Neural progenitor cell (in vitro differentiated cells): ENCODE data around the gene LPP. TPM values are rescaled to one million over a fixed set of nuclear protein-coding genes. Genes with fewer than 3 reads are reported as not detected.

ENCODE experiments used
- DNase-seq: peaks from one replicate; pipeline ENCODE4 v3.0.0-alpha.2; 2016; ENCODE audit warnings: low spot score
- H2AFZ ChIP-seq: fragments of 200-600 bp; sonication (generic); replicated peaks from 2 replicates; pipeline ENCODE4 v1.6.1; 2016; ENCODE audit warnings: antibody characterized with exemption
- H3F3A ChIP-seq: fragments of 200-600 bp; sonication (generic); 2 replicates; pipeline ENCODE4 v1.6.1; 2016; ENCODE audit warnings: antibody characterized with exemption, low read depth
- H3K27ac ChIP-seq: fragments of 200-600 bp; sonication (generic); 2 replicates; pipeline ENCODE4 v1.5.1; 2016; ENCODE audit warnings: mild to moderate bottlenecking
- H3K27me3 ChIP-seq: fragments of 200-600 bp; sonication (generic); 2 replicates; pipeline ENCODE4 v1.6.1; 2016; ENCODE audit warnings: mild to moderate bottlenecking, moderate library complexity
- H3K36me3 ChIP-seq: fragments of 200-600 bp; sonication (generic); 2 replicates; pipeline ENCODE4 v1.5.1; 2016
- H3K4me1 ChIP-seq: fragments of 200-600 bp; sonication (generic); 2 replicates; pipeline ENCODE4 v1.6.1; 2016; ENCODE audit warnings: mixed run types
- H3K4me2 ChIP-seq: fragments of 200-600 bp; sonication (generic); 2 replicates; pipeline ENCODE4 v1.6.1; 2016
- H3K4me3 ChIP-seq: fragments of 200-600 bp; sonication (generic); 2 replicates; pipeline ENCODE4 v1.5.1; 2016
- H3K79me2 ChIP-seq: fragments of 200-600 bp; sonication (generic); 2 replicates; pipeline ENCODE4 v1.6.1; 2016; ENCODE audit warnings: low read depth
- H3K9ac ChIP-seq: fragments of 200-600 bp; sonication (generic); 2 replicates; pipeline ENCODE4 v1.6.1; 2016
- H3K9me3 ChIP-seq: fragments of 200-600 bp; sonication (generic); 2 replicates; pipeline ENCODE4 v1.5.1; 2016; ENCODE audit warnings: low read depth
- H4K20me1 ChIP-seq: fragments of 200-600 bp; sonication (generic); 2 replicates; pipeline ENCODE4 v1.6.1; 2016; ENCODE audit warnings: low read depth
- H3K27ac Mint-ChIP-seq: 3 replicates; pipeline ENCODE4 v1.8.0; 2021; ENCODE audit warnings: mixed read lengths
- H3K27me3 Mint-ChIP-seq: 2 replicates; pipeline ENCODE4 v1.8.0; 2022; ENCODE audit warnings: low read depth, mild to moderate bottlenecking, inconsistent platforms, moderate library complexity, mixed read lengths; ENCODE audit not compliant: insufficient read depth
- H3K36me3 Mint-ChIP-seq: 3 replicates; pipeline ENCODE4 v1.8.0; 2021; ENCODE audit warnings: mixed read lengths
- H3K4me1 Mint-ChIP-seq: 3 replicates; pipeline ENCODE4 v1.8.0; 2021; ENCODE audit warnings: mixed read lengths
- H3K4me3 Mint-ChIP-seq: 3 replicates; pipeline ENCODE4 v1.8.0; 2021; ENCODE audit warnings: mild to moderate bottlenecking, moderate library complexity, mixed read lengths
- H3K9me3 Mint-ChIP-seq: 3 replicates; pipeline ENCODE4 v1.8.0; 2020; ENCODE audit warnings: mixed read lengths
- EZH2 ChIP-seq: fragments of 200-600 bp; sonication (generic); IDR thresholded peaks from 2 replicates; pipeline ENCODE4 v1.6.1; 2017; ENCODE audit warnings: antibody characterized with exemption, mild to moderate bottlenecking, moderate library complexity
- EZH2phosphoT487 ChIP-seq: fragments of 200-600 bp; sonication (generic); IDR thresholded peaks from 2 replicates; pipeline ENCODE4 v1.6.1; 2017; ENCODE audit warnings: antibody characterized with exemption
- total RNA-seq: library from RNA; depleted of rRNA; stranded (reverse); fragments of >200 nt; gene quantifications from 2 replicates; pipeline ENCODE4 v1.2.3, GENCODE V29; 2015; ENCODE audit warnings: low replicate concordance
- TF ChIP-seq, protein P1 (sequence below): fragments of 200-600 bp; sonication (generic); IDR thresholded peaks from 2 replicates; pipeline ENCODE4 v1.5.1; 2017; ENCODE audit warnings: antibody characterized with exemption, mild to moderate bottlenecking

The LPP gene
- total RNA-seq, 1 donor from 2014 or later = 18.9 TPM

DNA sequence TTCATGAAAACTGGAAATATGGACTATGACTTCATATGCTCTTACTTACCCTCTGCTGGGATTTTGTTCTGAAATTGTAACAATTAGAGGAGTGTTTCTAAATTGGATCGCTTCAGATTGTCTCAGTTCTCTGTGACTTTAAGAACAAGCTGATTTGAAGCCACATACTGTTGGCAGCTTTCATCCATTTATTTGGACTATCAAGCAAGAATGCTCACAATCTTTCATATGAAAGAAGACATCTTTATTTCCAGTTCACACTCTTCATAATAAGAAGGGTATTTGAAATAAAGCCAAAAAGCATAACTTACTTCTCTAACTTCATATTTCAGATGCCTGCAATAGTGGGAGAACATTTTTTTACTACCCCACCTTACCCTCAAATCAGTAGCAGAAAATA lies 526.2 kb downstream of the LPP start:
- H3K27me3 Mint-ChIP-seq = peaks cover 2% of the 10 kb centered on the region
- no peaks in the 10 kb centered on the region for H3F3A ChIP-seq

DNA sequence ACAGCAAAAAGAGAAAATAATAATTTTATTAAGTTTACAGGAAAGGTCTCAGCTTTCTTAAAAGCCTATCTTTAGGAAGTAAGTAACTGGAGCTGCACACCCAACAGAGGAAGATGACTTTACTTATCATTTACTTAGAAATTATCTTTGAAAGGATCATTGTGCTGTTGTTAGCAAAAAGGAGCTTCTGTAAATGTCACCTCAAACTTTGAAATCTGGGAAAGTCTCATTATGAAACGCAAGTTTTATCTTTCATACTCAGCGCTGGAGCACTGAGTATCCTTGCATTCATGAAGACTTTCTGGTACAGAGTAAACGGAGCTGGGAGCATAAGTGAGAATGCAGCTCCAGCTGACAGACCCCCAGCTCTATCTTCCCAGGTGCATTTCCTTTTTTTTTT lies 526.6 kb downstream of the LPP start:
- Histone ChIP-seq H3K27me3 (no peaks in the 10 kb centered on the region), H3K4me1 (no peaks in the 10 kb centered on the region), H3K36me3 (no peaks in the 10 kb centered on the region), H3K9me3 (no peaks in the 10 kb centered on the region), H3K4me3 (no peak overlapping the region), H3K79me2 (no peaks in the 10 kb centered on the region), H2AFZ (no peak overlapping the region), H3K9ac (no peak overlapping the region), H3F3A (no peaks in the 10 kb centered on the region), H3K27ac (no peak overlapping the region), H3K4me2 (no peak overlapping the region), H4K20me1 (no peaks in the 10 kb centered on the region)
- TF ChIP-seq, protein P1, sequence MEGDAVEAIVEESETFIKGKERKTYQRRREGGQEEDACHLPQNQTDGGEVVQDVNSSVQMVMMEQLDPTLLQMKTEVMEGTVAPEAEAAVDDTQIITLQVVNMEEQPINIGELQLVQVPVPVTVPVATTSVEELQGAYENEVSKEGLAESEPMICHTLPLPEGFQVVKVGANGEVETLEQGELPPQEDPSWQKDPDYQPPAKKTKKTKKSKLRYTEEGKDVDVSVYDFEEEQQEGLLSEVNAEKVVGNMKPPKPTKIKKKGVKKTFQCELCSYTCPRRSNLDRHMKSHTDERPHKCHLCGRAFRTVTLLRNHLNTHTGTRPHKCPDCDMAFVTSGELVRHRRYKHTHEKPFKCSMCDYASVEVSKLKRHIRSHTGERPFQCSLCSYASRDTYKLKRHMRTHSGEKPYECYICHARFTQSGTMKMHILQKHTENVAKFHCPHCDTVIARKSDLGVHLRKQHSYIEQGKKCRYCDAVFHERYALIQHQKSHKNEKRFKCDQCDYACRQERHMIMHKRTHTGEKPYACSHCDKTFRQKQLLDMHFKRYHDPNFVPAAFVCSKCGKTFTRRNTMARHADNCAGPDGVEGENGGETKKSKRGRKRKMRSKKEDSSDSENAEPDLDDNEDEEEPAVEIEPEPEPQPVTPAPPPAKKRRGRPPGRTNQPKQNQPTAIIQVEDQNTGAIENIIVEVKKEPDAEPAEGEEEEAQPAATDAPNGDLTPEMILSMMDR = no peak
- TF ChIP-seq EZH2 (no peak), EZH2phosphoT487 (no peak)
- no peak for DNase-seq
- no peak overlapping the region for H3K27ac Mint-ChIP-seq
- peaks cover 3% of the 10 kb centered on the region for H3K27me3 Mint-ChIP-seq
- H3K9me3 Mint-ChIP-seq = no peaks in the 10 kb centered on the region
- H3K4me3 Mint-ChIP-seq = no peak overlapping the region
- H3K36me3 Mint-ChIP-seq = no peaks in the 10 kb centered on the region
- peaks cover 22% of the 10 kb centered on the region for H3K4me1 Mint-ChIP-seq

More for the DNA sequence above, 526.2 kb downstream of the LPP start:
- Histone ChIP-seq H3K27ac (no peak overlapping the region), H2AFZ (no peak overlapping the region), H3K4me2 (no peak overlapping the region), H3K4me1 (no peaks in the 10 kb centered on the region), H4K20me1 (no peaks in the 10 kb centered on the region), H3K36me3 (no peaks in the 10 kb centered on the region), H3K79me2 (no peaks in the 10 kb centered on the region), H3K27me3 (no peaks in the 10 kb centered on the region), H3K9ac (no peak overlapping the region), H3K4me3 (no peak overlapping the region), H3K9me3 (no peaks in the 10 kb centered on the region)
- Mint-ChIP-seq H3K4me3 (no peak overlapping the region), H3K27ac (no peak overlapping the region), H3K36me3 (no peaks in the 10 kb centered on the region), H3K4me1 (peaks cover 22% of the 10 kb centered on the region), H3K9me3 (no peaks in the 10 kb centered on the region)
- TF ChIP-seq EZH2phosphoT487 = no peak
- TF ChIP-seq, protein P1 = no peak
- TF ChIP-seq EZH2 = no peak
- no peak for DNase-seq

DNA sequence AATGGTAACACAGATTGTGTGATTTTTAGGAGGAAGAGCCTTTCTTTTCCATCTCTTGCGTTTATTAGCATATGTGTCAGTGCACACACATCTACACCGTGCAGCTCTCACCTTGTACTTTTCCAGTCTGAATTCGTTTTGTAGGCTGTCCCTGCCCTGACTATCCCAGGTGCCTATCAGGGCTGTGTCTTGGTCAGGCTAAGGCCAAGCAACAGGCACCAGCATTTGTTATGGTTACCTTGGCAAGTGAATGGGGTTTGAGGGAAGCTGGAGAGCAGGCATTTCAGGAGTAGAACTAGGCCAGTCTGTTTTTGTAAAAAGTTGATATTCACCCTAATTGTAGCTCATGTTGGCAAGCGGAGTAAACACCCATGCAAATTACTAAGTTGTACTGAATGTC lies 528.4 kb downstream of the LPP start:
- Mint-ChIP-seq H3K36me3 (no peaks in the 10 kb centered on the region), H3K27me3 (peaks cover 3% of the 10 kb centered on the region), H3K9me3 (no peaks in the 10 kb centered on the region), H3K4me3 (no peak overlapping the region), H3K27ac (peak overlapping the region; percentile 84), H3K4me1 (peaks cover 22% of the 10 kb centered on the region)
- Histone ChIP-seq H3K36me3 (no peaks in the 10 kb centered on the region), H3F3A (no peaks in the 10 kb centered on the region), H3K9me3 (no peaks in the 10 kb centered on the region), H3K27me3 (no peaks in the 10 kb centered on the region), H4K20me1 (no peaks in the 10 kb centered on the region), H3K79me2 (no peaks in the 10 kb centered on the region), H3K4me3 (no peak overlapping the region), H2AFZ (no peak overlapping the region), H3K4me1 (no peaks in the 10 kb centered on the region), H3K27ac (no peak overlapping the region), H3K9ac (no peak overlapping the region), H3K4me2 (no peak overlapping the region)
- TF ChIP-seq, protein P1 = no peak
- TF ChIP-seq EZH2phosphoT487 (no peak), EZH2 (no peak)
- no peak for DNase-seq
